HG03521 (cell line): ENCODE measurements around the gene C19orf47.

Experiments used
- ATAC-seq: cut with Tn5 transposase; IDR thresholded peaks from one replicate; pipeline ENCODE4 v1.9.1; 2021; ENCODE audit warnings: mild to moderate bottlenecking, moderate library complexity; ENCODE audit not compliant: unreplicated experiment

Gene C19orf47

DNA sequence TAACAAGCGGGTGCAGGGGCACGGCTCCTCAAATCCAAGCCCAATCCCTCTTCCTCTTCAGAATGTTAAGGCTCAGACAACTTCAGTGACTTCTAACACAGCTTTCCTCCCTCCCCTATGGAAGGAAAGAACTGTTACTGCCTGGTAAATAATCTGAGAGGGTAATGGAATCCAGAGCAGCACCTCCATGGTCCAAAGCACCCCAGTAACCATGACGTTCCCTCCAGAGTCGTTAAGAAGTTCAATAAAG is 64.0 kb downstream of the C19orf47 start:
- ATAC-seq = no peak

DNA sequence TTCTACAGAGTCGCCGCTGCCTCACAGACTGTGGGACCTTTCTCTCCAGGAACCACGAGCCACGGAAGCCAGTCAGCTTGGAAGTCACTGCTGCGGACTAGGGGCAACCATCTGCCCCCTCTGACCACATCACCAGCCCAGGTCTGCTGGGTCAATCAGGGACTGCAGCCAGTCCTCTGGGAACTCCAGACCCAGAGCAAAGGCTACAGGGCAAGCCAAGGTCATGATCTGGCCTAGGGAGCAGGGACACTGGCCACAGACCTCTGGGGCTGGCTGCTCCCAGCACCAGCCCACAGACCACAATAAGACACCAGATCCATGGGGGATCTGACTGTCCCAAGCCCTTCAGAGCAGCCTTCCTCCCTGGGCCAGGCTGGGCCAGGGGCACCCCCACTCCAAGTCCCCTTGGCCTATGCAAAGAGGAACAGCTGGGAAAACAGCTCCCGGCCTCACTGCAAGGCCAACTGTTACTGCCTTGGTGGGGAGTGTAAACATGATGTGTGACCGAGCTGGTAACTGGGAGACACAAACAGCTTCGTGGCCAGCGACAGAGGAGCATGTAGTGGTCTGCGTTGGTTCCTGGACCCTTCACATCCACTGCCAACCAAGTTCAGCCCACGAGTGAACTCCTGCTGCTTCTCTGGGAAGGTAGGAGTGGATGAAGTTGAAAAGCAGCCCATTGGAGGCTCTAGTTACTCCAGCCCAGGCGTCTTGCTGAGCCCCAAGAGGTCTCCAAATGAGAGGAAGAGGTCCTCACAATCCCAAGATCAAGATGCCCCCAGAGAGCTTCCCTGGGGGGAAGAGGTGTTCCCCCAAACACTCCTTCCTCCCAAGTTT is 64.6 kb downstream of the C19orf47 start:
- ATAC-seq = no peak

DNA sequence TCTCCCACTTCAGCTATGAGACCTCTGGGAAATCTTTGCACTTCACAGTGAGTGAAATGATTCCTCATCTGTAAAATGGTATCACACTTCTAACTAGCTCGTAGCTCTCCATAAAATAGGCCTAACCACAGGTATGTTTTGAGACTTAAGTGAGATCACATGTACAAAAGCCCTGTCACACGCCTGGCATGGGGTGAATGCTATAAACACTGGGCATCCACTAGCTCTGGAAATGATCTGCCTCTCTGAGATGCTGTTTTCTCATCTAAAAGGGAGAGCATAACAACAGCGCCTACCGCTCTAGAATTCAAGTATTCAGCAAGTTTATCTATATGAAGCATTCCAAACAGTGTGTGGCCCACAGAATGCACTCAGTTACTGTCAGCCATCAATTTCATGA is 65.3 kb downstream of the C19orf47 start:
- ATAC-seq = no peak

DNA sequence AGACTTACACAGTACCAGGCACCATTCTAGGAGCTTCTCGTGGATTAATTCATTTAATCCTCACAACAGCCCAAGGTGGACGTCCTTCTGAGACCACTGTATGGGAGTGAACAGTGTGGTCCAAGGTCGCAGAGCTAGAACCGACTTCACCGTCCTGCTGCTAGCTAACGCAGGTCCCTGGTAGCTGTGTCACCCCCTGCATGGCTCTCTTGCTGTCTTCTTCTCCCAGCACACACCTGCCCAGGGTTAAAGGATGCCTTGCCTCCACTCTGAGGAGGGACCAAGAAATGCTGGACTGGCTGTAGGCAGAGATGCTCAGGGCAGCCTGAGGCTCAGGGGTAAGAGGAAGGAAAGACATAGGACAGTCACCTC is 66.0 kb downstream of the C19orf47 start:
- ATAC-seq = no peak

DNA sequence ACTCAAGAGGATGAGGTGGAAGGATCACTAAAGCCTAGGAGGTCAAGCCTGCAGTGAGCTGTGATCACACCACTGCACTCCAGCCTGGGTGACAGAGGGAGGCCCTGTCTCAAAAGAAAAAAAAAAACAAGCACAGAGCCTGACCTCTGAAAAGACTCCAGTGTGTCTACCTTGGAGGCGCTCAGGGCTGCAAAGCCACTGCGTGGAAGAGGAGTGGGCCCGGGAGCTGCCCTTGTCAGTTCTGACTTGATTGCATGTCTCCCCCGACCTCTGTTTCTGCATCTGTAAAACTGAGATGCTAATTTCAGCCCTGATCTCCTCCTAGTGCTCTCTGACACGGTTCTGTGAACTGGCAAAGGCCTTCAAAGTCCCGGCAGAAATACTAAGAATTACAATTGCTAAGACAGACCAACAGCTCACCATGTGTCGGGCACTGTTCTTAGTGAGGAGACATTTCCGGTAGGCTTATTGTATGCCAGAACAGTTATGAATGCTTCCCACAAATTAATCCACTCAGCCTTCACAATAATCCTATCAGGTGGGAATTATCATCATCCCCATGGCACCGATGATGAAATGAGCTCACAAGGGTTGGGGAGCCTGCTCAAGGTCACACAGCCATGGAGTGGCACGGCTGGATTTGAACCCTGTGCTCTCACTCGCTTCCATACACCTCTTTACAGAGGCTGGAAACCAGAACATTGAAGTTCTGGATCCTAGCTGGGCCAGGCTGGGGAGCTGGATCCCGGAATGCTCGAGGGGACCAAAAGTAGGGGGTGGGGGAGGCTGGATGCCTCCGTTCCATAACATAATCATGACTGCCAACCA is 66.6 kb downstream of the C19orf47 start:
- ATAC-seq = no peak

DNA sequence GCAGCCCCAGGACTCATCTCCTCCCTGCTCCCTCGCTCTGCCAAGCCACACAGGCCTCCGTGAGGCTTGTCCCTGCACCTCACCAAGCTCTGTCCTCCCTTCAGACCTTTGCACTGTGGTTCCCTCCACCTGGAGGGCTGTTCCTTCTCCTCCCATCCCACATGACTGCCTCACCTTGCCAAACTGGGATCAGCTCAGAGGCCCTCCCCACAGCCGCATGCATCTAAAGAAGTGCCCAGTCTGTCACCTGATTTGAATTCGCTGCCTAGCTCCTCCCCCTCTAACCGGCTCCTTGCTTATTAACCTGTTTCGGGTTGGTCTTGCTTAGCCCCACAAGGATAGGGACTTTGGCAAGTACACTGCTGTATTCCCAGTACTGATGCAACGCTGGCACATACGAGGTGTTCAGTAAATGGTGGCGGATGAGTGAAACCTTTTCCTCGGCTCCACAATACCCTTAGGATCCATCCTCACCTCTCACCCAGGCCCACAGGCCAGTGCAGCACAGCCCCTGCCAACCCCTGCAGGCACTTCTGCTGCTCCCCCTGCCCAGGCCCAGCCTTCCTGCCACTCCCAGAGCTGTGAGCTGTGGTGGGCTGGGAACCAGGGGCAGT is 67.5 kb downstream of the C19orf47 start:
- ATAC-seq = no peak

DNA sequence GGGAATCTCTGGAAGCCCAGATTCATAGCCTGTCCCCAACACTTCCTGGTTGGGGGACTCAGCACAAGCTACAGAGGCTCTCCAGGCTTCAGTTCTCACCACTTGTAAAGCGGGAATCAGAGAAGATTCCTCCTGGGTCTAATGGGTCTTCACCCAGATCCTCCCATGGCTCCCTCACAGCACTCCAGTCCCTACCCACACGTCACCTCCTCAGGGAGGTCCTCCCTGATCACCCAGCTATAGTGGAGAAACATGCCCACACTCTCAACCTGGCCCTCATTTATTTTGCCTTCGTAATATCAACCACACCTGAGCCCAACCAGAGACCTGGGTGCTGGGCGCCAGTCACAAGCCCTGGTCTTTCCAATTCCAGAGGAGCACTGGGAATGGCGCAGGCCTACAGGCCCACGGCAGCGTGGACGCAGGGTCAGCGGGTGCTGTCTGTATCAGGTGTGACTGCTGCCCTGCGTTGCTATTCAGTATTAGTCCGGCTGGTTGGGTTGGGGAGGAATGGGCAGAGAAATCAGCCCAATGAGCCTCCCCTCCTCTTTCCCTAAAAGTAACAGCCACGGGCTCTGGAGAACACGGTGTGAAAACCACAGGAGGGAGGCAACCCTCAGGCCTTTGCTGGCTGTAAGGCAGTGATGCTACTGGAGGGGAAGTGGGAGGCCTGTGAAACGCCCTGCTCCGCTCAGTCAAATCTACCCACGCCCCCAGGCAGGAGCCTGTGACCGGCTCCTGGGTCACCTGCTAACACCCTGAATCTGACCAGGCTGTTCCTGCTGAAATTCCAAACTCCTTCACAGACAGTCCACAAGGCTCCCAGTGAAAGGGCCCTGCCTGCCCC is 68.2 kb downstream of the C19orf47 start:
- ATAC-seq = no peak

DNA sequence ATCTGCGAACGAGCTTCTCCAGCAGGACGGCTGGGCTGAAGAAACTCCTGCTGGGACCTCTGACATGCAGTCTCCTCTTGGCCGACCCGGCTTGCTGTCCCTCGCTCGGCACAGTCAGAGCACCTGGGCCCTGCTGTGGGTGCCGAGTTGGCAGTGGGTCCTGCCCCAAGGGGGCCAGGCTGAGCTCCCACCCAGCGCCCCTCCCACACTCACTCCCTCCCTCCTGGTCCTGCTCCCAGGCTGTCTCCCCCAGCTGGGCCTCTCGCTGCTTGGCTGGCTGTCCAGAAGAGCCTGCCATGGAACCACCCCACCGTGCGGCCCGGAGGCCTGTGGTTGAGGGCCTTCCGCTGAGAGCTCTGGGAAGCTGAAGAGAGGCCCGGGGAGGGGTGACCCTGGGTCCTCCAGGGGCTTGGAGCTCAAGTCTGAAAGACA is 69.1 kb downstream of the C19orf47 start:
- no peak for ATAC-seq

DNA sequence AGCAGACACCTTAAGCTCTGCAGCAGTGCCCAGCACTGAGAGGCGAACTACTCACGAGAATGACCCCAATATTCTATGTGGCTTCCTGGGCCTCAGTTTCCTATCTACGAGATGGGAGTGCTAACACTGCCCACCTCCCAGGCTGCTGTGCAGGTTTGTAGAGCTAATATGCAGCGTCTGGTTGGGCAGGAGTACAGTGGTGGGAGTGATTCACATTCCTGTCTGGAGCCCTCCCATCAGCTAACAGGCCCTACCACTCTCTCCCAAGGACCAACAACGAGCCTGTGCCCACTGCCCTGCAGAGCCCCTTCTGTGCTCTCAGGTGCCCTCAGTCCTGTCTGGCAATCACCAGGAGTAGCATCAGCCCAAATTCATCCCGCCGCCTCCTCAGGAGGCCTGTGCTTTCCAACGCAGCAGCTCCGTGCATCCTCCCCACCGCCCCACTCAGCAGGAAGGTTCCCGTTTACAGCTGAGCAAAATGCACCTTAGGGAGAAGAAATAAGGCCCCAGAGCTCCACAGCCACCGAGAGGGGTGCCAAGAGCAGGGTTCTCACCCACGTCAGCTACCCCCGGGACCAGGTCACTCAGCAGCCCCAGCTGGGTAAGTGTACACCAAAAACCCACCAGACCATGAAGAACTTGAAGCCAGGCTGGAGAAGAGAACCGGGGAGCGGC is 69.7 kb downstream of the C19orf47 start:
- ATAC-seq = no peak

DNA sequence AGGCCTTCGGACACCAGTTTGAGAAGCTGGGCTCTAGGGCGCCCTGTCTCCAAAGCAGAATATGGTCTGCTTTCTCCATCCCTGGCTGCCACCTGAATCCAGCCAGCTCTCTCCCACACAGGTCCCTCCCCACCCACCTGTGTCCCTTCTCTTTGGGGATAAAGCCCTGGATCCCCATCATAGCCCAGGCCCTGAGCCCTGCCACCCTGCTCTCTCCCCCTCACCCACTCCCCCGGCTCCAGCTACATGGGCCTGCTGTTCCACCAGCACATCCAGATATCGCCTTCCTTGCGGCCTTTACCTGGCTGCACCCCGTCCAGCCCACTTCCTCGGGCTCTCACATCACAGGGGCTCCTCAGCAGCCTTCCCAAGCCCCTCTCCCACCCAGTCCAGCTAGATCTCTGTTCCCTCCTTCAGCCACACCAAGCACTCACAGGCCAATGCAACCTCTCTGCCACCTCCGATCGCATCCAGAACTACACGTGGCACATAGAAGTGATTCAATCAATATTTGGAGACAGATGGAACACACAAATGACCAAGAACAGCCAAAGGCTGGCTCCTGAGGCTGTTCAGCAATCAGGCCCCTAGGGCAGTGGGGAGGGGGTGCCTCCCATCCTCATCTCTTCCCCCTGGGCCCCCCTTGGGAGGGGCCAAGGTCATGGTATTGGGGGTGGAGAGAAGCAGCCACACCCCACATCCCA is 70.7 kb downstream of the C19orf47 start:
- no peak for ATAC-seq

DNA sequence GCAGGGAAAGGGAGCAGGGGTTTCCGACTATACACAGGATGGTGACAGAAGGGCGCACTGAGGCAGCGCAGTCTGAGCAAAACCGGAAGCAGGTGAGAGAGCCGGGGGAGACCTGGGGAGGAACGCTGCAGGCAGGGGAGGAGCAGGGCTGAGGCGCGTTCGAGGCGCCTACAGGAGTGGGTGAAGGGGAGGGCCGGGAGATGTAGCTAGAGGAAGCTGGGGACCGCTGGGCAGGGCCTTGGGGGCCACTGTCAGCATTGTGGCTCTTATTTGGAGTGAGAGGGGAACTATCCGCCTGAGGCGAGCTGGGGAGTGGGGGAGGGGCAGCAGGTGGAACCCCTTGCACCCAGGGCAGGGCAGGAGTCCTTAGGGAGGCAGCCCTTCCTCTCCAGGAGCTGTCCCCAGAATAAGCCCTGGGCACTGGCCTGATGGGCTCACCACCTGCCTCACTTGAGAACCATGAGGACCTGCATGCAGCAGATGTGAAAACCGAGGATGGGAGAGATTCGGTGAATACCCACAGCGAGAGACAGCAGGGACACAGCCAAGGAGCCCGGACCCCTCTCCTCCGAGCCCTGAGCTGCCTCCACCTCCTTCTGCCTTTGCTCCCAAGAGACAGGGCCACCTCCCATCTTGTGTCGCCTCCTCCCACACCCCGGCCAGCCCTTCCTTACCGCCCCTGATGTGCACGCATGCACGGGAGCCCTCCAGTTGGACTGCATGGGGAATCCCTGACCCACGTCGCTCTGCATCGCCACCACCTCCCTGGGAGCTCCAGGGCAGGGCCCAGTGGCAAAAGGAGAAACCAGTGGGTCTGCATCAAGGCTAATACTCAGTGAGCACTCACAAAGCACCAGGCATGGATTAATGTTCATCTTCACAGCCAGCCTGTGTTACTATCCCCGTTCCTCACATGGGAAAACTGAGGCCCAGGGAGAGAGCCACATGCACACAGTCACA is 73.3 kb downstream of the C19orf47 start:
- no peak for ATAC-seq

DNA sequence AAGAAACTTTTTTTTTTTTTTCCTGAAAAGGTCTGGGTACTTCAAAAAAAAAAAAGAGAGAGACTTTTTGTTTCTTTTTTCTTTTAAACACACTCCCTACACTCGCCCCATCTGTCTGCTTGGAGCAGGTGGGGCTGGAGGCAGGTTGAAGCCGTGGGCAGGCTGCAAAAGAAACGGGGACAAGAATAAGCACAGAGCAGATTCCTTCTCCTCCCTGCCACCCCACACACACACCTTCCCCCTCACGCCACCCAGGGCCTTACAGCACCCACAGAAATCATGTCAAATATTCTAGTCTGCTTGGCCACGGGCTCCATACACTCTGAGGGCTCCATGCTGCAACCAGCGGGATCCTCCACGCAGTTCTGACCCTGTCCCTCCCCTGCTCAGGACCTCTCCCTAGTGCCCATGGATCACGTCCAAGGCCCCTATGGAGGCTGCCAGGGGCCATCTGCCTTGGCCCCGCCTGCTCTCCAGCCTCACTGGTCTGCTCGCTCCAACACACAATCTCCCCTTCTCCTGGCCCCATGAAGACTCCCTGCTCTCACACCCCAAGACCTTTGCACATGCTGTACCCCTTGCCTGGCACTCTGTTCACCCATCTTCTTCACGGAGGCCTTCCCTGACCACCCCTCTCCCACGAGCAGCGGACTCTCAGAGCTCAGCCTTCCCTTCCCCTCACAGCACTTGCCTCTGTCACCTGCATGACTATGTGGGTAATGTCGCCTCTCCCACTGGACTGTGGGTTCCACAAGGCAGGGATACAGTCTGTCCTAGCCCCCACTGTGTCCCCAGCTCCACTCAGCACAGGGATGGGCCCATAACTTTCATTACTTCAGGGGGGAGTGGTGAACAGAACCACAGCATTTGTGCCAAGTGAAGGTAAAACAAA is 74.5 kb downstream of the C19orf47 start:
- no peak for ATAC-seq

DNA sequence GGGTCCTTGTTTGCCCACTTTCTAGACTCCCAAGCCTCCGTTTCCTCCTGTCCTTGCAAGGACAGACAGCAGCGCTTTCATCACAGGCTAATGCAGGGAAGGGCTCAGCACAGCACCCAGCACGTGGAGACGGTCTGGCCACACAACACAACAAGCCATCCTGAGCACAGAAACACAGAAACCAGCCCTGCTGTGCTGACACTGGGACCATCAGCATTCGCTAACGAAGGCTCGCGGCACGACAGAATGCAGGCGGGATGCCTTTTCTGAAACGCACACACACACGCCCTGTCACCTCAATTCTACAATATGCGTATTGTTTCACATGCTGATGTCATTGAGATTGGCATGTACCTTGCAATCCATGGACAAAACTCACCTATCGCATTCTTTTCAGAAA is 75.9 kb downstream of the C19orf47 start:
- no peak for ATAC-seq

DNA sequence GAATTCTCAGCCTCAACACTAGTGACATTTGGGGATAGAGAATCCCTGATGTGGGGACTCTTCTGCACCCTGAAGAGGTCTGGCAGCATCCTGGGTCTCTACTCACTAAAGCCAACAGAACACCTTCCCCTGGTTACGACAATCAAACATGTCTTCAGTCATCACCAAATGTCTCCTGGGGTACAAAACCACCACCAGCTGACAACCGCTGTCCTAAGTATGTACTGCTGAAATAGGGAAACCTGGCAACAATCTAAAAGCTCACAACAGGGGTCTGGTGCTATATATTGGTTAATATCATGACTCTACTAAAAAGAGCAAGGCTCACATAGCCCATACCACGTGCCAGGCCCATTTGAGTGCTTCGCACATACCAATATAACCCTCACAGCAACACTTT is 76.5 kb downstream of the C19orf47 start:
- ATAC-seq = no peak

DNA sequence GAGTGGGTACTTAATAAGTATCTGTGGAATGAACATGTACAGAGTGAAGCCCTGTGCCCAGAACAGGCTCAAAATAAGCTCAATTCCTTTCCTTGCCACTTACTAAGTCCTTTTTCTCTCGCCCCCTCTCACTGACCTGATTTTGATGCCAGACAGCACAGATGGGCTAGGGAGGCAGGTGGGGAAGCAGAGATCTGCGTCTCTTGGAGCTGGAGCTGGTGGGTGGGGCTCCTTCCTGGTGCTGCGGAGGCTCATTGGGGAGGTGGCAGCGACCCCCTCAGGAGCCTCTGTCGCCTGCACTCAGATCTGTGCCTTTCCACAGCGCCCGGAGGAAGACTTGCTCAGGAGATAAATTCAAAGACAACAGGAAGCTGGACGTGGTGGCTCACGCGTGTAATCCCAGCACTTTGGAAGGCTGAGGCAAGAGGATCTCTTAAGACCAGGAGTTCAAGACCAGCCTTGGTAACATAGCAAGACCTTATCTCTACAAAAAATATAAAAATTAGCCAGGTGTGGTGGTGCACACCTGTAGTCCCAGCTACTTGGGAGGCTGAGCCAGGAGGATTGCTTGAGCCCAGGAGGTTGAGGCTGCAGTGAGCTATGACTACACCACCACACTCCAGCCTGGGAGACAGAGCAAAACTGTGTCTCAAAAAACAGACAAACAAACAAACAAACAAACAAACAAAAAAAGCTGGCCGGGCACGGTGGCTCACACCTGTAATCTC is 77.7 kb downstream of the C19orf47 start:
- no peak for ATAC-seq
